ENCODE measurements around the gene ELFN2. TPM values are rescaled to one million over a fixed set of nuclear protein-coding genes. Genes with fewer than 3 reads are reported as not detected.

The ELFN2 gene
- polyA plus RNA-seq, 3 donors: 0.01 TPM; not detected in 2

- H3K4me1 Mint-ChIP-seq: peaks cover 24% of the 10 kb centered on the region
- H3K4me2 ChIP-seq (replicated peaks; ENCODE audit: extremely low read depth, low read length, poor library complexity, severe bottlenecking): no peak overlapping the region
- intact Hi-C loops (cut with micrococcal nuclease): no loop called here
- peaks cover 3 to 13% (median 12%) of the 10 kb centered on the region in 7 donors for H3K9me3 Mint-ChIP-seq
- H3K27me3 ChIP-seq (ENCODE audit: control insufficient read depth in 2 of 2, insufficient read depth in 2 of 2, low read length in 2 of 2): peaks cover 0 to 5% of the 10 kb centered on the region in 2 donors
- no peak for DNase-seq
- 86% methylated on average over 6 of the region's 7 CpGs for WGBS (ENCODE audit: insufficient coverage)
- no peak overlapping the region for H3K27ac ChIP-seq (ENCODE audit: low read depth in 1 of 2, low read length in 2 of 2)
- TF ChIP-seq, protein P1, sequence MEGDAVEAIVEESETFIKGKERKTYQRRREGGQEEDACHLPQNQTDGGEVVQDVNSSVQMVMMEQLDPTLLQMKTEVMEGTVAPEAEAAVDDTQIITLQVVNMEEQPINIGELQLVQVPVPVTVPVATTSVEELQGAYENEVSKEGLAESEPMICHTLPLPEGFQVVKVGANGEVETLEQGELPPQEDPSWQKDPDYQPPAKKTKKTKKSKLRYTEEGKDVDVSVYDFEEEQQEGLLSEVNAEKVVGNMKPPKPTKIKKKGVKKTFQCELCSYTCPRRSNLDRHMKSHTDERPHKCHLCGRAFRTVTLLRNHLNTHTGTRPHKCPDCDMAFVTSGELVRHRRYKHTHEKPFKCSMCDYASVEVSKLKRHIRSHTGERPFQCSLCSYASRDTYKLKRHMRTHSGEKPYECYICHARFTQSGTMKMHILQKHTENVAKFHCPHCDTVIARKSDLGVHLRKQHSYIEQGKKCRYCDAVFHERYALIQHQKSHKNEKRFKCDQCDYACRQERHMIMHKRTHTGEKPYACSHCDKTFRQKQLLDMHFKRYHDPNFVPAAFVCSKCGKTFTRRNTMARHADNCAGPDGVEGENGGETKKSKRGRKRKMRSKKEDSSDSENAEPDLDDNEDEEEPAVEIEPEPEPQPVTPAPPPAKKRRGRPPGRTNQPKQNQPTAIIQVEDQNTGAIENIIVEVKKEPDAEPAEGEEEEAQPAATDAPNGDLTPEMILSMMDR (IDR thresholded peaks at IDR 0.05): no peak
- peaks cover 21 to 33% of the 10 kb centered on the region in 2 donors for H3K4me1 ChIP-seq (ENCODE audit: control insufficient read depth in 1 of 2, insufficient read depth in 2 of 2, low read length in 2 of 2)
- H3K4me3 Mint-ChIP-seq: no peak overlapping the region
- peaks cover 5 to 7% of the 10 kb centered on the region in 2 donors for H3K9me3 ChIP-seq (replicated peaks in 1 of 2; ENCODE audit: control insufficient read depth in 1 of 2, insufficient read depth in 1 of 2, low read length in 2 of 2)
- no peak overlapping the region for H3K4me3 ChIP-seq (replicated peaks in 1 of 3; ENCODE audit: low read depth in 2 of 3, low read length in 3 of 3)
- peaks cover 17 to 22% (median 20%) of the 10 kb centered on the region in 3 donors for H3K27me3 Mint-ChIP-seq (ENCODE audit: low read depth in 3 of 3)
- no peak overlapping the region for H2AFZ ChIP-seq (ENCODE audit: insufficient read depth, low read depth, low read length, poor library complexity, severe bottlenecking)
- H3K36me3 Mint-ChIP-seq: peaks cover 0 to 2% of the 10 kb centered on the region in 2 donors
- no peaks in the 10 kb centered on the region for H3K36me3 ChIP-seq (replicated peaks in 1 of 2; ENCODE audit: control insufficient read depth in 1 of 2, insufficient read depth in 2 of 2, low read length in 2 of 2)
- H3K27ac Mint-ChIP-seq: no peak overlapping the region
- H3K79me2 ChIP-seq (ENCODE audit: insufficient read depth, low read length): no peaks in the 10 kb centered on the region
- H4K20me1 ChIP-seq (ENCODE audit: insufficient read depth, low read length): no peaks in the 10 kb centered on the region
- no peak overlapping the region for H3K9ac ChIP-seq (ENCODE audit: insufficient read depth, low read length, poor library complexity, severe bottlenecking)
These were observed 16.7 kb upstream of the ELFN2 start for GRCh38 chr22:37443977-37444376.

DNA sequence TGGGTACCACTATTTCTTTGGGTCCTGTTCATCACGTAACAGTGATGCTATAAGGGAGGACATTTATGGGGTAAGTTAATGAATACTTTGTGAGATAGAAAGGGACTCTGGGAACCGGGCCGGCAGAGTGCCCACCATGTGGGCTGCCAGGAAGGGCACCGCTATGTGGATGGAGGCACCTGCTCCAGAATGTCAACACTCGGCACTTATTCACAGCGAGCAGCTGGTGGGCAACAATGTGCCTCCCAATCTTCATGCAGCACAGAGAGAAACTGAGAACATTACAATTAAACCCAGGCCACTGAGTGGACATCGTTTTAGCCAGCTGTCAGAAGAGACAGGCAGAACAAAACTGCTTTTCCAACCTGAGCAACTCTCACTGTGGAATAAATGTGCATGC, 15.8 kb upstream of the ELFN2 start:
- Histone ChIP-seq H3K9me3 (replicated peaks in 1 of 2; ENCODE audit: control insufficient read depth in 1 of 2, insufficient read depth in 1 of 2, low read length in 2 of 2) (peaks cover 5 to 7% of the 10 kb centered on the region in 2 donors), H3K36me3 (replicated peaks in 1 of 2; ENCODE audit: control insufficient read depth in 1 of 2, insufficient read depth in 2 of 2, low read length in 2 of 2) (no peaks in the 10 kb centered on the region), H4K20me1 (ENCODE audit: insufficient read depth, low read length) (no peaks in the 10 kb centered on the region), H3K79me2 (ENCODE audit: insufficient read depth, low read length) (no peaks in the 10 kb centered on the region), H3K27me3 (ENCODE audit: control insufficient read depth in 2 of 2, insufficient read depth in 2 of 2, low read length in 2 of 2) (peaks cover 0 to 9% of the 10 kb centered on the region in 2 donors), H3K4me3 (replicated peaks in 1 of 3; ENCODE audit: low read depth in 2 of 3, low read length in 3 of 3) (no peak overlapping the region), H3K9ac (ENCODE audit: insufficient read depth, low read length, poor library complexity, severe bottlenecking) (no peak overlapping the region), H3K4me2 (replicated peaks; ENCODE audit: extremely low read depth, low read length, poor library complexity, severe bottlenecking) (no peak overlapping the region), H3K4me1 (ENCODE audit: control insufficient read depth in 1 of 2, insufficient read depth in 2 of 2, low read length in 2 of 2) (peaks cover 21 to 31% of the 10 kb centered on the region in 2 donors), H2AFZ (ENCODE audit: insufficient read depth, low read depth, low read length, poor library complexity, severe bottlenecking) (no peak overlapping the region), H3K27ac (ENCODE audit: low read depth in 1 of 2, low read length in 2 of 2) (no peak overlapping the region)
- Mint-ChIP-seq H3K27ac (no peak overlapping the region), H3K4me1 (peaks cover 26% of the 10 kb centered on the region), H3K27me3 (ENCODE audit: low read depth in 3 of 3) (peaks cover 20 to 28% (median 26%) of the 10 kb centered on the region in 3 donors), H3K9me3 (peaks cover 3 to 13% (median 11%) of the 10 kb centered on the region in 7 donors), H3K4me3 (no peak overlapping the region), H3K36me3 (peaks cover 0 to 2% of the 10 kb centered on the region in 2 donors)
- TF ChIP-seq, protein P1 (IDR thresholded peaks at IDR 0.05): no peak
- intact Hi-C loops (cut with micrococcal nuclease): no loop called here
- 100% methylated on average over 5 of the region's 7 CpGs for WGBS (ENCODE audit: insufficient coverage)
- no peak for DNase-seq
